C4-2B (cell line): ENCODE results near the gene DCHS2.

ENCODE experiments used
- H3K27ac ChIP-seq: fragments of 450-650 bp; 2 replicates; pipeline ENCODE4 v1.5.1; 2017
- CTCF ChIP-seq: fragments of 450-650 bp; conservative IDR thresholded peaks from 2 replicates; pipeline ENCODE4 v1.5.1; 2017; ENCODE audit warnings: mild to moderate bottlenecking
- ZFX ChIP-seq: fragments of 450-650 bp; IDR thresholded peaks from 2 replicates; pipeline ENCODE4 v1.6.1; 2017

Gene DCHS2

GRCh38 chr4:154429176-154429575, 62.4 kb downstream of the DCHS2 start:
- H3K27ac ChIP-seq = no peak overlapping the region
- TF ChIP-seq CTCF (no peak), ZFX (no peak)

- TF ChIP-seq ZFX = no peak
- no peak for TF ChIP-seq CTCF
- no peak overlapping the region for H3K27ac ChIP-seq
Observed at GRCh38 chr4:154427149-154427548, 64.5 kb downstream of the DCHS2 start.

- no peak overlapping the region for H3K27ac ChIP-seq
- TF ChIP-seq CTCF = no peak
Observed at GRCh38 chr4:154425514-154425913, 66.1 kb downstream of the DCHS2 start.

- no peak overlapping the region for H3K27ac ChIP-seq
- TF ChIP-seq CTCF = no peak
- no peak for TF ChIP-seq ZFX
Observed at GRCh38 chr4:154424810-154425484, 66.7 kb downstream of the DCHS2 start.

- no peak for TF ChIP-seq CTCF
- no peak for TF ChIP-seq ZFX
Observed at GRCh38 chr4:154422152-154422551, 69.4 kb downstream of the DCHS2 start.

GRCh38 chr4:154421618-154422017, 70.0 kb downstream of the DCHS2 start:
- TF ChIP-seq ZFX (no peak), CTCF (no peak)
- H3K27ac ChIP-seq = no peak overlapping the region

More at GRCh38 chr4:154422152-154422551, 69.4 kb downstream of the DCHS2 start:
- no peak overlapping the region for H3K27ac ChIP-seq

GRCh38 chr4:154417373-154417673, 74.3 kb downstream of the DCHS2 start:
- TF ChIP-seq ZFX (no peak), CTCF (no peak)
- H3K27ac ChIP-seq = no peak overlapping the region
